Putamen (tissue), 1 donor: ENCODE results near the gene HAGHL.
"Not testable (repeated sequence)": the region's sequence is repeated elsewhere in the genome, so short reads cannot be mapped to it uniquely, and the experiment has no call there.

Experiments used
- DNase-seq: peaks from one replicate; pipeline ENCODE4 v3.0.0-alpha.2; 2016; ENCODE audit warnings: low spot score

HAGHL gene

DNA sequence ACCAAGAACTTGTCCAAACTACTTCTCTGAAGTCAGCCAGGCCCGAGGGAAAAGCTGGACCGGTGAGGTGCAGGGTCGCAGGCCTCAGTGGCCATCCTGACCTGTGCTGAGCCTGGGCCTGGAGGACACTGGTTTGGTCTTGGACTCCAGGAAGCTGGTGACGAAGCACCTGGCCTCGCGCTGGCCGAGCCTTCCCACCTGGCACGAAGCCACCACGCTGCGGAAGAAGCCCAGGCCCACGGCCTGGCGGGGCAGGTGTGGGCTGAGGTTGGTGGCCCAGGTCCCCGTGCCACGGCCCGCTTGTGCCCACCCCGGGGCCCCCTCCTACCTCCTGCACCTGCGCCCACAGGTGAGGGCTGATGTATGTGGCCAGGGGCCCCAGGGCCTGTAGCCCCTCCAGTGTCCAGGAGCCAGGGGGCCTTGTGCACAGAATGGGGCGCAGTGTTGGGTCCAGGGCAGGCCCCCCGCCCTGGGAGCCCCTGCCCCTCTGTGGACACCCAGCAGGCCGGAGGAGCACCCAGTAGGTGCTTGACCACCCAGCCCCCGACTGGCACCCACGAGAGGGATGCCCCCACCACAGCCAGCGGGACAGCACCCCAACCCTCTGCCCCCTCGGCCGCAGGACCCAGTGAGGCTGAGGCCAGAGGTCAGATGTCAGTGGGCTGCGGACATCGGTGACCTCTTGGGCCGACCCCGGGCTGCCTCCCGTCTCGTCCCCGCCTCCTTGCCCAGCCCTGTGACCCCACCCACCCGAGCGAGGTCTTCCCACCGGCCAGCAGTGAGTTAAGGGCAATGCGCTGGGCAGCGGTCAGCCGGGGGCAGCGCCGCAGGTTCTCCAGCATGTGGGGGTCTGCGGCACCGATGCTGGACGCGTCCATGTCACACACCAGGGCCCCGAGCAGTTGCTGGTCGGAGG, 47.4 kb downstream of the HAGHL start:
- DNase-seq = no peak

DNA sequence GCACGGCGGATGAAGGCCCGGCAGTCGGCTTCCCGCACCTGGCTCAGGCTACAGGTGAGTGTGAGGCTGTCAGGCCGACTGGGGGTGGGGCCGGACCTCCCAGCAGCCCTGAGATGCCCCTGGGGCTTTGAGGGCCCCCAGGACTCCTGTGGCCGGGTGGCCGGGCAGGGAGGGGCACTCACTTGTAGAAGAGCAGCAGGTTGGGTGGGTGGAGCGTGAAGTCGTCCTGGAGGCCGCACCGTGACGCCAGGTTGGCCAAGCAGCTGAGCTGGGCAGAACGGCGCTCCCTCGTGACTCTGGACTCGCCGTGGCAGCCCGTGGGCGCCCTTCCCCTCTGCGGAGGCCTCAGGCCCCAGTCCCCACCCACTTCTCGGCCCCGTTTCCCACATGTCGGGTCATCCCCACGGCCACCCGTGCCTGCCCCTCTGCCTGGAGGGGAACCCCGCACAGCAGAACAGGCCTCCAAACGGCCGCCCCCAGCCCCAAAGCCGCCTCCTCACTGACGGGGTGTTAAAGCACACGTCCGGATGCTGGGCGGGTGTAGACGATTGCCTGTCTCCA, 48.4 kb downstream of the HAGHL start:
- DNase-seq = no peak

DNA sequence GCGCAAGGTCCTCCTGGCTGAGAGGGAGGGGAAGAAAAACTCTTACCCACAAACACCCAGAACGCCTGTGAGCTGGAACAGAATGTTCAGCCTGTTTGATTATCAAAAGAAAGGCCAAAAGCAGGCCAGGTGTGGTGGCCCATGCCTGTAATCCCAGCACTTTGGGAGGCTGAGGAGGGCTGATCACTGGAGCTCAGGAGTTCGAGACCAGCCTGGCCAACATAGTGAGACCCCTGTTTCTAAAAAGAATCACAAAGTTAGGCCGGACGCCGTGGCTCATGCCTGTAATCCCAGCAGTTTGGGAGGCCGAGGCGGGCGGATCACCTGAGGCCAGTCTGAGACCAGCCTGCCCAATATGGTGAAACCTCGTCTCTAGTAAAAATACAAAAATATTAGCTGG, 49.4 kb downstream of the HAGHL start:
- DNase-seq = not testable (repeated sequence)

DNA sequence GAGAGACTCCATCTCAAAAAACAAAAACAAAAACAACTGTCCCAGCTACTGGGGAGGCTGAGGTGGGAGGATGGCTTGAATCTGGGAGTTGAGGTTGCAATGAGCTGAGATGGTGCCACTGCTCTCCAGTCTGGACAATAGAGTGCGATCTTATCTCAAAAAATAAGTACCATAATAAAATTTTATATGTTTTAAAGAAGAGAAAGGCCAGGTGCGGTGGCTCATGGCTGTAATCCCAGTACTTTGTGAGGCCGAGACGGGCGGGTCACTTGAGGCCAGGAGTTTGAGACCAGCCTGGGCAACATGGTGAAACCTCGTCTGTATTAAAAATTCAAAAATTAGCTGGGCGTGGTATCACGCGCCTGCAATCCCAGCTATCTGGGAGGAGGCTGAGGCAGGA, 49.9 kb downstream of the HAGHL start:
- DNase-seq = no peak

DNA sequence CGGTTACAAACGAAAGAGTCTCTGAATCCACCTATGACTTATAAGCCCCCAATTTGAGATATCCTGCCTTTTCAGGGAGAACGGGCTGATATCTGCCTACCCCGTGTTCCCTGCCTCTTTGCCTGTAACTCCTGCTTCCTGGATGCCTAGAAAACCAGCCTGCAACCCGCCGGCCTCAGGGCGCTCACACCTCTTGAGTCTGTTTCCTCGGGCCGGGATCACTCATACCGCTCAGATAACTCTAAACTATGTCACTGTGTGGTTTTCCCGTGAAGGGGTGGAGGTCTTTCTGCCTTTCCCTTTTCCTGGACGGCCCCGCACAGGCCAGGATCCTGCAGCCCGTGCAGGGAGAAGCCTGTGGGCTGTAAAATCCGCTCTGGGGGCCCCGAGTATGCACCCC, 50.9 kb downstream of the HAGHL start:
- no peak for DNase-seq

DNA sequence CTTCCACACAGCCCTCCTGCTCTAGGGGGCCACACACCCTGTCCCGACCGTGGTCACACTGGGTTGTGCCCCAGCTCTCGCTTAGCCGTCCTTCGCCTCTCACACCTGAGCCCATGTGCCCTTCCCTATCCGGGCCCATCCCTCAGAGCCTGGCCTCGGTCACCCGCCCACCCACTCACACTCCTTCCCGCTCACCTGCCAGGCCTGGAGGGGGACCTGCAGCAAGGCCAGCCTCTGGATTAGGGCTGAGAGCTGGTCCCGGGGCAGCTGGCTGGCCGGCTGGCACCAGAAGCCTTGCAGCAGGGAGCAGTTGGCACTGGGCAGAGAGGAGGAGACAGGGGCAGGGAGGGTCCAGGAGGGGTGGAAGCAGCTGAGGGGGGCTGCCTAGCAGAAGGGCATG, 51.5 kb downstream of the HAGHL start:
- no peak for DNase-seq

DNA sequence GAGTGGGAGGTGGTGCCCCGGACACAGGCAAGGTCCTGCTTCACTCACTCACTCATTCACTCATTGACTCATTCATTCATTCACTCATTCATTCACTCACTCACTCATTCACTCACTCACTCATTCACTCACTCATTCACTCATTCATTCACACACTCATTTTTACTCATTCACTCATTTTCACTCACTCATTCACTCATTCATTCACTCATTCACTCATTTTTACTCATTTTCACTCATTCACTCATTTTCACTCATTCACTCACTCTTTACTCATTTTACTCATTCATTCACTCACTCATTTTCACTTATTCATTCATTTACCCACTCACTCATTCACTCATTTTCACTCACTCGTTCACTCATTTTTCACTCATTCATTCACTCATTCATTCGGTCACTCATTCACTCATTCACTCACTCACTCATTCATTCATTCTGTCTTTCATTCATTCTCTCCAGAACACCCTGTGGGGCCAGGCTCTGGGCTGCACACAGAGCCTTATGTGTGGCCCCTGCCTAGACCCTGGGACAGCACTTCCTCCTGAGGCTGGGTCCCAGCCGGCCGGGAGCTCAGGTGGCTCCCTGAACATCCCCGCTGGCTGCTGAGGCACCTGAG, 52.1 kb downstream of the HAGHL start:
- DNase-seq = no peak
